HPDE6-E6E7 (cell line): Measurements from ENCODE around the gene VWC2.

ENCODE experiments used
- DNase-seq: peaks from one replicate; pipeline ENCODE4 v3.0.0; 2011; ENCODE audit warnings: missing footprints; ENCODE audit errors: extremely low spot score

Gene VWC2

GRCh38 chr7:49937608-49938007, 164.2 kb downstream of the VWC2 start:
- no peak for DNase-seq
